HG02970 (cell line): ENCODE results near the gene POU6F2.
"Not testable (repeated sequence)": the region's sequence is repeated elsewhere in the genome, so short reads cannot be mapped to it uniquely, and the experiment has no call there.

Source experiments
- ATAC-seq: cut with Tn5 transposase; IDR thresholded peaks from one replicate; pipeline ENCODE4 v1.9.1; 2021; ENCODE audit warnings: mild to moderate bottlenecking, moderate library complexity, moderate number of reproducible peaks; ENCODE audit not compliant: unreplicated experiment, low FRiP score

The POU6F2 gene

GRCh38 chr7:39168403-39169098 lies 190.8 kb downstream of the POU6F2 start:
- ATAC-seq: no peak

GRCh38 chr7:39172137-39172536 lies 194.4 kb downstream of the POU6F2 start:
- ATAC-seq: no peak

- no peak for ATAC-seq
Observed at GRCh38 chr7:39181398-39181797, 203.7 kb downstream of the POU6F2 start.

- ATAC-seq: no peak
Observed at GRCh38 chr7:39183796-39184195, 206.1 kb downstream of the POU6F2 start.

GRCh38 chr7:39184391-39184790 lies 206.7 kb downstream of the POU6F2 start:
- ATAC-seq: no peak

- ATAC-seq: no peak
Observed at GRCh38 chr7:39186131-39186530, 208.4 kb downstream of the POU6F2 start.

GRCh38 chr7:39186671-39187070 lies 209.0 kb downstream of the POU6F2 start:
- no peak for ATAC-seq

GRCh38 chr7:39187130-39187529 lies 209.4 kb downstream of the POU6F2 start:
- no peak for ATAC-seq

- ATAC-seq: no peak
Observed at GRCh38 chr7:39192476-39192875, 214.8 kb downstream of the POU6F2 start.

GRCh38 chr7:39194388-39194787 lies 216.7 kb downstream of the POU6F2 start:
- not testable (repeated sequence) for ATAC-seq

- ATAC-seq: no peak
Observed at GRCh38 chr7:39195967-39196366, 218.3 kb downstream of the POU6F2 start.

GRCh38 chr7:39197831-39198230 lies 220.1 kb downstream of the POU6F2 start:
- no peak for ATAC-seq

- no peak for ATAC-seq
Observed at GRCh38 chr7:39198556-39198955, 220.8 kb downstream of the POU6F2 start.

- ATAC-seq: no peak
Observed at GRCh38 chr7:39199006-39199405, 221.3 kb downstream of the POU6F2 start.

GRCh38 chr7:39199951-39200350 lies 222.2 kb downstream of the POU6F2 start:
- no peak for ATAC-seq

- ATAC-seq: no peak
Observed at GRCh38 chr7:39202041-39202440, 224.3 kb downstream of the POU6F2 start.

GRCh38 chr7:39210362-39210761 lies 232.7 kb downstream of the POU6F2 start:
- no peak for ATAC-seq

GRCh38 chr7:39211581-39211980 lies 233.9 kb downstream of the POU6F2 start:
- ATAC-seq: no peak

GRCh38 chr7:39212876-39213275 lies 235.2 kb downstream of the POU6F2 start:
- ATAC-seq: no peak

- no peak for ATAC-seq
Observed at GRCh38 chr7:39217783-39218182, 240.1 kb downstream of the POU6F2 start.

GRCh38 chr7:39219869-39220268 lies 242.2 kb downstream of the POU6F2 start:
- no peak for ATAC-seq

- ATAC-seq: no peak
Observed at GRCh38 chr7:39221901-39222300, 244.2 kb downstream of the POU6F2 start.

- no peak for ATAC-seq
Observed at GRCh38 chr7:39228946-39229345, 251.2 kb downstream of the POU6F2 start.
